IPS DF 4.7 (cell line): ENCODE data around the gene DLEU7.

ENCODE experiments used
- DNase-seq: peaks from one replicate; pipeline ENCODE4 v3.0.0-alpha.2; 2013; ENCODE audit warnings: low spot score; ENCODE audit errors: extremely low read depth

Gene DLEU7

DNA sequence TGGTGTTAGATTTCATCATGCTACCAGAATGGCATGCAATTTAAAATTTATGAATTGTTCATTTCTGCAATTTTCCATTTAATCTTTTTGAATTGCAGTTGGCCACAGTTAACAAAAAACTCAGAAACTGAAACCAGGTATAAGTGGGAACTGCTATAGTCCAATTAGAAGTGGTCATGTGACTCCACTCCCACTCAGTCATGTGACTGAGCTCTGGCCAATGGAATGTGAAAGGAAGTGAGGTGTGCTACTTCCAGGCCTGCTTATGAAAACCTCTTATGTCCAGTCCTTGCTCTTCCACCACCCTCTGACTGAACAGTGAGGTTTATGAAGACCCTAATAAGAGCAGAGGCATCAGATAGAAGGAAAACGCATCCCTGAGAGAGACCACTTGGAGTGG is 47.0 kb downstream of the DLEU7 start:
- no peak for DNase-seq

DNA sequence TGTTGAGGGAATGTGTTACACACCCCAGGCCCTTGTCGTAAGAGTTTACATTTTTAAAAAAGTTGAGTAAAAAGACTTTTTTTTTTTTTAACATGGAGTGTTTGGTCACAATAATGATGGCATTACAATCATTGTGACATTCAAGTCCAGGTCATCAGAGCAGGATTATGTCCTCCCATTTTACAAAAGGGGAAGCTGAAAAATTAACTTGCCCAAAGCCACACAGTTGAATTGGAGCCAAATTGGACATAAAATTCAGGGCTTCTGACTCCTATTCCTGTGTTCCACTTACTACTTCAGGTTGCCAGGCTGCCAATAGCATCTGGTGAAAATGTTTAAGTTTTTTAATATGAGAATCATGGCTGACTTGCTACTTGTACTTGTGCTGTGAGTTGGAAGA is 49.3 kb downstream of the DLEU7 start:
- DNase-seq: no peak

DNA sequence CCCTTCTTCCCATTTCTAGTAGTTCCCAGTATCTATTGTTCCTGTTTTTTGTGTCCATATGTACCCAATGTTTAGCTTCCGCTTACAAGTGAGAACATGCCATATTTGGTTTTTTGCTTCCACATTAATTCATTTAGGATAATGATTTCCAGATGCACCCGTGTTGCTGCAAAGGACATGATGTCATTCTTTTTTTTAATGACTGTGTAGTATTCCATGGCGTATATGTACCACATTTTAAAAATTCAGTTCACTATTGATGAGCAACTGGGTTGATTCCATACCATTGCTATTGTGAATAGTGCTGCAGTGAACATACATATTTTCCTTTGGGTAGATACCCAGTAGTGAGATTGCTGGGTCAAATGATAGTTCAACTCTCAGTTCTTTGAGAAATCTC is 50.5 kb downstream of the DLEU7 start:
- no peak for DNase-seq

DNA sequence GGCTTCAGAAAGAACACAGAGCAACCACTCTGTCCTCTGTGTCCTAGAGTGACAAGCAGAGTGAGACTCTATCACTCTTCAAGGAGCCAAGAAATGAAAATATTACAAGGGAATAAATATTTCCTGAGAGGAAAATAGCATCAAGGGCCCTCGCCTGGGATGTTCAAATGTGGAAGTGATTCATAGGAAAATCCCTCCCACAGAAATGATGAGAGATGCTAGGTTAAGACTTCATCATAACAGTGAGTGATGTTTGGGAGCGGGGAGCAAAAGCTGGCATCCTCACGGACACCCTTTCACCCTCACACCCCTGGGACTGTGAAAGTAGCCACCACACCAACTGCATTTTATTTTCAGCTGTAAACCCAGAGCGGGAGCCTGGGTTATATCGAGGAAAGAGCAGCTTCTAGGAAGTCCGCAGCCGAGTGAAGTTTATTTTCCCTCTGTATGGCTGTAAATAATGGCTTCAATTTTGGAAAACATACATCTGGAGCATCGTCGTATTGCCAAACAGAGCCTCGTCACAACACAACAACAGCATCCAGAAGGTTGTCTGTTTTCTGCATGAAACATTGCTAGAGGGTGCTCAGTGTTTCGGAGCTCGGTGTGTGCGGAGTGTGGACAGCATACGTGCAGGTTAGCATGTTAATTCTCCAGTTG is 54.8 kb downstream of the DLEU7 start:
- DNase-seq: no peak

DNA sequence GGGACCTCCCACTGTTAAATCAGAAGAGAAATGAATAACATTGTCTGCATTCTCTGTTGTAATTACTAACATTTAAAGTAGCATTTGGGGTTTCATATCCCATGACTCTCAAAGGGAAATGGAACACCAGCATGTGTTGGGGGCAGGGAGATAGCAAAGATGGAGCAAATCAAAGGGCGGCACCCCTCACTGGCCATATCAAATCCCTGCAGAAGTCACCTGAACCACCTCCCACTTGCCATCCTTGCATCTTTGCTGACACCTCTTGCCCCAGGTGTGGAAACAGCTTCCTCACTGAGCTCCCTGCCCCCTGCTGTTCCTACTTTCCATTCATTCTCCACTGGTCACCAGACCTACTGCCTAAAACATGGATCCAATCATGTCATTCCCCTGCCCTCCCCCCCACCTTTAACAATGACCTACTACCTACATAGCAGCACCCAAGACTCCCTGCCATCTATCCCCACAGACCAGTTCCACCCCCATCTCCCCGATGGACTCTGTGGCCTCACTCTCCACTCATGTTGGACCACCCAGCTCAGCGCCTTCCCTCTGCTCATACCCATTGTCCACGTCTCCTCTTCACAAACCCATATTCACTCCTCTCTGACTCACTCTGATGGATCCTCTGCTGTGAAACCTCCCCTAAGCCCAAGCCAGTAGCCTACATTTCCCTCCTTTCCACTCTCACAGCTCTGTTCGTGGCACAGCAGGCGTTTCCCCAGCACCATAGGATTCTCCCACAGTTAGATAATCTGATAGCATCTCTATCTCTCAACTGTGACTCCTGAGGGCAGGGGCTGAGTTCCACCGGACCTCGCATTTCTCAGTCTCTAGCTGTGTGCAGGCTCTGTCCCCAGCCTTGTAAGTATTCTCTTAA is 55.9 kb downstream of the DLEU7 start:
- DNase-seq: no peak

DNA sequence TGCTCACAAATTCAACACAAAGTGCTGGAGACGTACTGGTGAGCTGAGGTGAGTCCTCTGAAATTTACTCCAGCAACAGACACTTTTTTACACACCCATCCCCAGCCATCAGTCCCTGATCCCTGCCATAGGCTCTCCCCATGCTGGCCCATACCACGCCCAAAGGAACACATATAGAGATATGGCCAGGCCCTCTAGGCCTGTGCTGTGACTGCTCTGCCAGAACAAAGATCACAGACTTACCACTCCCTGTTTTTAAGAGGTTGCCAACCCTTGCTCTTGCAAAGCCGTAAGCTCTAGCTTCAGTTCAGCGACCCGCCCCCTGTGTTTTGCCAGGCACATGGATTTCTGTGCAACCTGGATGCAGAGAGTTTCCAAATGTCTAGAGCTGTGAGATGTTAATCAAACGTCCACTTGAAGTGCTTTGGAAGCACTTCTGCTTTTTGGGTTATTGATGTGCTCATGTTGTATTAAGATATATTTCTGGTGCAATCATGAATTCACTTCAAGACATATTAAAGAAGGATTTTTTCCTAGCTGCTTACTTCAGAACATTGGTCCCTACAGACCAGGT is 59.7 kb downstream of the DLEU7 start:
- no peak for DNase-seq

DNA sequence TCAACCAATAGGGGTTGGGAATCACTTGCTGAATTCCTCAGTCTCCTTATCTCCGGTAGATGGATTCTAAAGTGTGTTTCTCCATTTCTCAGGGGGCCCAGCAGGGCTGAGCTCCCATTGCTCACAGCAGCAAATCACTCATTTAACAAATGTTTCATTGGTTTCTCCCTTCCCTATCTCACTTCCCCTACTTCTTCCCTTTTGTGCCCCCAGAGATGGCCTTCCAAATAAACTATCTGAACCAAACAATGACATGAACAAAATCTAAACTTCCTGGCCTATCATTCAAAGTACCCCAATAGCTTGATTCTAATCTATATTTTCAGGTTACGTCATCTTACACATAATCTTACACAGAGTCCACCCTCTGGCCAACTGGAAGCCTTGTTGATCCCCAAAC is 60.4 kb downstream of the DLEU7 start:
- DNase-seq: no peak

DNA sequence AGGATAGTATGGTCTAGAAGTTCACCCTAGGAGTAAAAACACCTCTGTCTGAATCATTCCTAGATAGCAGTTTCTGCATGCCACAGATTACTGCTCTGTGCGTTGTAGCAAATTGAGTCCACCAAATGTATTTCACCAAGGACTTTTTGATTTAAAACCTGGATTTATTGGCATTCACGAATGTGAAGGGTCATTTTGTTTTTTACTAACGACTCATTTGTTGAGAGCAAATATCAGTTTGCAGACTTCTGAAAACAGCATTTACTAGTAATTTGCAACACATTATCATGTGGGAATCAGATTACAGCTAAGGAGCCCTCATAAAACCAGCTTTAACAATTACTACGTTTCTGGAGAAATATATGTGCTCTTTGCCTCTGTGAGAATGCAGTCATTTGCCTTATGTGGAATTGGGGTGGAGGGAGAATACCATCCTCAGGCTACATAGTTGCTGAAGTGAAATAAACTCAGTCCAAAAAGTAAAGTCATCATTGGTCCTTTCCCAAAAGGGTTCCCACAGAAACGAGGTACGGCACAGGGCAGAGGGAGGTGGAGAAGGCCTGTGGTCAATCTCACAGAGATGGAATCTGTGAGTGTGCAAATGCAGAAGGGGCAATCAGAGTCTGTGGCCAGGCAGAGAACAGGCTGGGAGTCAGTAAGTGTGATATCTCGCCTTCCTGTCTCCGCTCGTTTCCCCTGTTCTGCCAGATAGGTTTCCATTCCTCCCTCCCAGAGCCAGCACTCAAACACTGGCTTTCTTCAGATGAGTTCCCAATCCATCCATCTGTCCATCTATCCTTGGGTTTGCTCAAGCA is 63.1 kb downstream of the DLEU7 start:
- no peak for DNase-seq

DNA sequence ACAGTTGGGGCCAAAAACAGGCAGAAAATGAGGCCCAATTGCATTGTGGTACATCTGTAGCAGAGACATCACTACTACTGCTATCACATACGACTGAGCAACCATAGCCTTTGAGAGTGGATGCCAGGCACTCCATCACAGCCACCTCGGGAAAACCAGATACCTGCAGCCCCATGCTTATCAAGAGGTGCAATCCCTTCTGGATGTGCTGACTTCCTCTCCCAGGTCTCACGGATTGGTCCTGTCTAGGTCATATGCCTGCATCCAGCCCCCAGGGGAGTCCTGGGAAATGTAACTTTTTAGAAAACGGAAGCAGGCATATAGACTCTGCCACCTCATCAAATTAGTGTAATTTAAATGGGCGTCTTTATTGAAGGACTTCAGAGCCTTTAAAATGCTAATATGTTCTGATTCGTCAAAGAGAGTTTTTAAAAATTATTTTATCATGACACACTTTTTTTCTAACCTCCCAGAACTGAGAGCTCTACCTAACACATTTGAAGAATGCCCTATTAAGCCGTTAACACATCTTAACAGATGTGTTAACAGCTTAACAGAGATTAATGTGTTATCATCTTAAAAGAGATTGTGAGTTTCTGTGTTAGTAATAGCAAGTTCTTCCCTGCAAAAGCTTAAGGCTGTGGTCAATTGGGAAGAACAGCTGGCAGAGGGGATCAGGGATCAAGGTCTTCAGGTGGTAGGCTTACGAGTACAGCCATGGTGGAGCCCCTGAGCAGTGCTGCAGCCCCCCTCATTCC is 63.9 kb downstream of the DLEU7 start:
- no peak for DNase-seq
